Measurements from ENCODE around the gene IL6ST. TPM values are rescaled to one million over a fixed set of nuclear protein-coding genes. Genes with fewer than 3 reads are reported as not detected.
"Not testable (repeated sequence)": the region's sequence is repeated elsewhere in the genome, so short reads cannot be mapped to it uniquely, and the experiment has no call there.

IL6ST gene
- total RNA-seq (47.2 and 55.5 TPM in 2 replicates), polyA plus RNA-seq (47.7 and 50.5 TPM in 2 replicates)

DNA sequence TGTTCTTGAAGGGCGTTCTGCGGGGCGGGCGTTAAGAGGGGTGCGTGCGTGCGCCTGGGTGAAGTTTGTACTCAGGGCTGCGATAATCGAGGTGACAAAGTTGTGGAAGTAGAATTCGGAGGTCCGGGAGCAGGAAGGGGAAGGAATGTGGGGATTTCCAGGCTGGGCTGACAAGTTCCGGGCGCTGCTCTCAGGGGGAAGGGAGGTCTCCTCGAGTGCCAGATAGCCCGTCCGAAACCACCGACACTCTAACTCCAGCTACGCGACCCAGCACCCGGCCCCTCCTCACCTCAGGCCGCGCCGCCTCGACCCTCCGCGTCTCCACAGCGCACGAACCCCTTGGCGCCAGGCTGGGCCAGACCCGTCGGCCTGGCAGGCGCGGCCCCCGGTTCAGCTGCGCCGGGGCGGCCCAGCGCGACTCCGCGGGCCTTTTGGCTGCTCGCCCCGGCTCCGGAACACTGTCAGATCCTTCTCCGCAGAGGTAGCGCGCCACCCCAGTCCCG, at the start of gene IL6ST:
IL6ST (minus strand) TSS at position 469 of the 503 bp plus-strand sequence. CDS start 18,685 bp downstream, outside the sequence.
- peak within 1 kb of the TSS; percentile 98 for H3K27ac ChIP-seq
- H3K4me1 ChIP-seq (ENCODE audit: low read depth) = peaks cover 26% of the 10 kb centered on the region
- H3K27me3 ChIP-seq = no peaks in the 10 kb centered on the region
- H3K9me3 ChIP-seq (ENCODE audit: low read depth) = no peaks in the 10 kb centered on the region
- no peak for TF ChIP-seq CTCF (IDR thresholded peaks at IDR 0.05; ENCODE audit: low read depth, low read length)
- peak within 1 kb of the TSS; percentile 49 for H3K4me3 ChIP-seq
- peak; percentile 83 to 93 for DNase-seq (ENCODE audit: low read depth in 1 of 2, low spot score in 1 of 2)
- no peaks in the 10 kb centered on the region for H3K36me3 ChIP-seq

DNA sequence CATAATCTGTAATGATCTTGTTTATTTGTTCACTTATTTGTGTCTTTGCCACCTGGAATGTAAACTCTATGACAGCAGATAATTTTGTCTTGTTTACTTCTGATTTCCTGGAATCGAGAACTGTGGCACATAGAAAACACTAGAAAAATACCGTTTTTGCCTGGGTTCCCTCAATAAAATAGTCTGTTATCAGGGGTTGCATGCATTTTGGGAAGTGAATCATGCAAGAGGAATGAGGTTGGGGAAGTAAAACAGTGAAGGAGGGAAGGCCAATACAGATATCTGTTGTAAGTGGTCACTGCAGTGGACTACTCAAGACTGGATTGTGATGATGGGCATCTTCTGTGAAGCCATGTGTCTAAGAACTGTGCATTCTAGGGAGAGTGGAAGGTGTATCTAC, 45.2 kb upstream of the IL6ST start:
- H3K27ac ChIP-seq = no peak overlapping the region

GRCh38 chr5:56038206-56038605, 43.4 kb upstream of the IL6ST start:
- not testable (repeated sequence) for H3K27ac ChIP-seq; H3K4me3 ChIP-seq; H3K4me1 ChIP-seq (ENCODE audit: low read depth); H3K9me3 ChIP-seq (ENCODE audit: low read depth); H3K36me3 ChIP-seq; H3K27me3 ChIP-seq; DNase-seq (ENCODE audit: low read depth in 1 of 2, low spot score in 1 of 2)

More for the DNA sequence above, 45.2 kb upstream of the IL6ST start:
- TF ChIP-seq CTCF (IDR thresholded peaks at IDR 0.05; ENCODE audit: low read depth, low read length) = no peak
- peak in 1 of 2 donors; percentile 80 for DNase-seq (ENCODE audit: low read depth in 1 of 2, low spot score in 1 of 2)
- peaks cover 9% of the 10 kb centered on the region for H3K4me1 ChIP-seq (ENCODE audit: low read depth)
- H3K27me3 ChIP-seq = no peaks in the 10 kb centered on the region
- no peak overlapping the region for H3K4me3 ChIP-seq
- no peaks in the 10 kb centered on the region for H3K9me3 ChIP-seq (ENCODE audit: low read depth)
- H3K36me3 ChIP-seq = no peaks in the 10 kb centered on the region

- Histone ChIP-seq H3K4me3 (no peak overlapping the region), H3K27me3 (no peaks in the 10 kb centered on the region), H3K9me3 (ENCODE audit: low read depth) (no peaks in the 10 kb centered on the region), H3K27ac (no peak overlapping the region), H3K36me3 (no peaks in the 10 kb centered on the region), H3K4me1 (ENCODE audit: low read depth) (peaks cover 9% of the 10 kb centered on the region)
- no peak for TF ChIP-seq CTCF (IDR thresholded peaks at IDR 0.05; ENCODE audit: low read depth, low read length)
- DNase-seq (ENCODE audit: low read depth in 1 of 2, low spot score in 1 of 2) = no peak
Measured at GRCh38 chr5:56037531-56038010, 42.8 kb upstream of the IL6ST start.

GRCh38 chr5:56035394-56035793, 40.6 kb upstream of the IL6ST start:
- not testable (repeated sequence) for DNase-seq (ENCODE audit: low read depth in 1 of 2, low spot score in 1 of 2); H3K4me3 ChIP-seq; H3K27ac ChIP-seq; H3K9me3 ChIP-seq (ENCODE audit: low read depth); H3K27me3 ChIP-seq; H3K36me3 ChIP-seq; H3K4me1 ChIP-seq (ENCODE audit: low read depth)

GRCh38 chr5:56029871-56030630, 35.3 kb upstream of the IL6ST start:
- H3K36me3 ChIP-seq; H3K27ac ChIP-seq; H3K9me3 ChIP-seq (ENCODE audit: low read depth); H3K27me3 ChIP-seq; H3K4me3 ChIP-seq; H3K4me1 ChIP-seq (ENCODE audit: low read depth); DNase-seq (ENCODE audit: low read depth in 1 of 2, low spot score in 1 of 2): not testable (repeated sequence)

DNA sequence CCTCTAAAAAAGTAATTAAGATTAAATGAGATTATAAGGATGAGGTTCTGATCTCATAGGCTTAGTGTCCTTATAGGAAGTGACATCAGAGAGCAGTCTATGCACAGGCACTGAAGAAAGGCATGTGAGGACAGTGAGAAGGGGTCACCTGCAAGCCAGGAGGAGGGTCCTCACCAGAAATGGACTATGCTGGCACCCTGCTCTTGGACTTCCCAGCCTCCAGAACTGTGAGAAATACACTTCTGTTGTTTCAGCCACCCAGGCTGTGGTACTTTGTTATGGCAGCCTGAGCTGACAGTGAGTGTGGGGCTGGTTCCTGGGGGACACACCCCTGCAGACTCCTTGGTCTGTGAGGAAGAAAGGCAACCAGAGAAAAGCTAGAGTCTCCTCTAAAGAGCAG, 34.7 kb upstream of the IL6ST start:
- Histone ChIP-seq H3K36me3 (no peaks in the 10 kb centered on the region), H3K27ac (no peak overlapping the region), H3K9me3 (ENCODE audit: low read depth) (no peaks in the 10 kb centered on the region), H3K4me3 (no peak overlapping the region), H3K27me3 (no peaks in the 10 kb centered on the region), H3K4me1 (ENCODE audit: low read depth) (no peaks in the 10 kb centered on the region)
- no peak for DNase-seq (ENCODE audit: low read depth in 1 of 2, low spot score in 1 of 2)
- no peak for TF ChIP-seq CTCF (IDR thresholded peaks at IDR 0.05; ENCODE audit: low read depth, low read length)
